Stimulated activated CD8-positive, alpha-beta memory T cell treated with anti-CD3 and anti-CD28 coated beads, Interleukin-15, amount 100 ng/mL, for 4 hours (primary cell): ENCODE data around the gene PIH1D1.
"Not testable (repeated sequence)": the region's sequence is repeated elsewhere in the genome, so short reads cannot be mapped to it uniquely, and the experiment has no call there.

Source experiments
- DNase-seq, 2 donors: peaks; one replicate each; pipeline ENCODE4 v3.0.0-alpha.2; 2020; ENCODE audit warnings: low read depth in 2 of 2

PIH1D1 gene

DNA sequence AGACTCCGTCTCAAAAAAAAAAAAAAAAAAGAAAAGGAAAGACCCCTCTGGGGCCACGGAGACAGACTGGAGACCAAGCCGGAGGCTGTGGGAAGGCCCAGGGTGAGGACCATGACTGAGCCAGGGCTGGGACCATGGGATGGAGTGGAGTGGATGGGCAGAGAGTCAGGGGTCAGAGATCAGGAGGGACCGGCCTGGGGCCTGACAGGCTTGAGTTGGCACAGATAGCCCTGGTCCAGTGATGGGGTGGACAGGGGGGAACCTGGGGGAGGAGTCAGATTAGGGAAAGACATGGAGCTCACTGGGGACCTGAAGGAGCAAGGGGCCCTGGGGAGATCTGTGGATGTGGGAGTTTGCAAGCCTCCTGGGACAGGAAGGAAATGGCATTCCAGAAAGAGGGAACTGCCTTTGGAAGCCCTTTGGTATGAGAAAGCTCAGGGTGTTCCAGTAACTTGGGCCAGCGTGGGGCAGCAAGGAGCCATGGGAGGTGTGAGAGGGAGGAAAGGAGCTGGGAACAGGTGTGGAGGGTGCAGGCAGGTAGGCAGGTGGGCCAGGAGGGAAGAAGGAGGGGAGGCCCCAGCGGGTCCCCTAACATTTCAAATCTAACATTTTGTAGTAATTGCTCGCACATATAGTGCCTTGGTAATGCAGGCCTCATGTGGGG, 29.5 kb upstream of the PIH1D1 start:
- no peak for DNase-seq

DNA sequence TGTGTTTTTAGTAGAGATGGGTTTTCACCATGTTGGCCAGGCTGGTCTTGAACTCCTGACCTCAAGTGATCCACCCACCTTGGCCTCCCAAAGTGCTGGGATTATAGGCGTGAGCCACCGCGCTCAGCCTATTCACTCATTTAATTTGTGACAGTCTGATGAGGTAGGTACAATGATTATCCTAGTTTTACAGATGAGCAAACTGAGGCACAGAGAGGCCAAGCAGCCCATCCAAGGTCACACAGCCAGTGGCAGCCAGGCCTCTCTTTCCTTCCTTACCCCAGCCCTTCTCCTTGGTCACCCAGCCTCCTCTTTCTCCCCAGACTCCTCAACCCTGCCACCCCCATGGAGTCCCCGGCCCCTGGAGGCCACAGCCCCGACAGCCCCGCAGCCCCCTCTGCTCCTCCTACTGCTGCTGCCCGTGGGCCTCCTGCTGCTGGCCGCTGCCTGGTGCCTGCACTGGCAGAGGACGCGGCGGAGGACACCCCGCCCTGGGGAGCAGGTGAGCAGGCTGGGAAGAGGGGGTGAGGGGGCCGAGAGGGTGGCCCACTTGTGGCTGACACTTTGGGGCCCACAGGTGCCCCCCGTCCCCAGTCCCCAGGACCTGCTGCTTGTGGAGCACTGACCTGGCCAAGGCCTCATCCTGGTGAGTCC, 28.5 kb upstream of the PIH1D1 start:
- DNase-seq, result no peak

- no peak for DNase-seq
Measured at GRCh38 chr19:49475995-49476880, 24.6 kb upstream of the PIH1D1 start.

- no peak for DNase-seq
Measured at GRCh38 chr19:49475191-49475917, 23.7 kb upstream of the PIH1D1 start.

- DNase-seq, result no peak
Measured at GRCh38 chr19:49474542-49474924, 22.9 kb upstream of the PIH1D1 start.

- DNase-seq, result peak; percentile 83 to 88
Measured at GRCh38 chr19:49473868-49474541, 22.4 kb upstream of the PIH1D1 start, which contains the start of gene FLT3LG. Gene FLT3LG, plus strand, starts transcription at chr19:49474215. Its CDS starts 425 bp downstream, at chr19:49474640.

- not testable (repeated sequence) for DNase-seq
Measured at GRCh38 chr19:49473501-49473867, 21.9 kb upstream of the PIH1D1 start.

- no peak for DNase-seq
Measured at GRCh38 chr19:49472936-49473335, 21.3 kb upstream of the PIH1D1 start.

GRCh38 chr19:49470615-49470978, 19.0 kb upstream of the PIH1D1 start:
- no peak for DNase-seq

- peak; percentile 60 to 68 for DNase-seq
Measured at GRCh38 chr19:49469828-49470614, 18.4 kb upstream of the PIH1D1 start.

DNA sequence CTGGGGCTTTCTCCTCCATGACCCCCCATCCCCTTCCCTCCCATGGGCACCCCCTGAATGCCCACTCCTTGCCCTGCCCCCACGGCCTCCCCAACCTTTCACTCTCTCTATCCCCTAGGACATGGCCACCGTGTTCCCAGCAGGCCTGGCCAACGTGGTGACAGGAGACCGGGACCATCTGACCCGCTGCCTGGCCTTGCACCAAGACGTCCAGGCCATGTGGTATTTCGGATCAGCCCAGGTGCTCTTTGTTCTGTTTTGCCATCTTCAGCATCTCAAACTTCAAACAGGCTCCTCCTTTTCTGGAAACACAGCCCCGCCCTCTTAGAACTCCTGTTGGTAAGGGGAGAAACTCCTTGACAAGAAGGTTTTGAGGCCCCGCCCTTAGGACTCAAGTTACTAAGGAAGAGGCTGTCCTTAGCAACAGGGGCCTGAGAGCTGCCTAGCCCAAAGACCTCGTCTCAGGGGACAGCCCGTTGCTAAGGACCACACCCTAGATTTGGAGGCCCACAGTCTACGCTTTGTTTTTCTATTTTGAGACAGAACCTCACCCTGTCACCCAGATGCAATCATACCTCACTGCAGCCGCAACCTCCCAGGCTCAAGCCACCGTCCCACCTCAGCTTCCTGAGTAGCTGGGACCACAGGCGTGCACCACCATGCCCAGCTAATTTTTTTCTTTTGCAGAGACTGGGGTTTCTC, 17.3 kb upstream of the PIH1D1 start:
- peak; percentile 50 to 54 for DNase-seq

DNA sequence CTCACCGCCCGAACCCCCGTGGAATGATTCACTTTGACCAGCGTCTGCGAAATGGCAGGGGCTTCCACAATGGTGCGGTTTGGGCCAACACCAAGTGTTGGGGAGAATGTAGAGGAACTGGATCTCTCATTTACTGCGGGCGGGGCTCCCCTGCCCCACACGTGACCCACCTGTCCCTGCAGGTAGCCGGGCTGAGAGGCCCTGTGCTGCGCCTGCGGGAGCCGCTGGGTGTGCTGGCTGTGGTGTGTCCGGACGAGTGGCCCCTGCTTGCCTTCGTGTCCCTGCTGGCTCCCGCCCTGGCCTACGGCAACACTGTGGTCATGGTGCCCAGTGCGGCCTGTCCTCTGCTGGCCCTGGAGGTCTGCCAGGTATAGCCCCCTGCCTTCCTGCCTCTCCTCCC, 16.6 kb upstream of the PIH1D1 start:
- no peak for DNase-seq

GRCh38 chr19:49465371-49465770, 13.8 kb upstream of the PIH1D1 start:
- no peak for DNase-seq

GRCh38 chr19:49463960-49464740, 12.5 kb upstream of the PIH1D1 start:
- no peak for DNase-seq

- DNase-seq, result no peak
Measured at GRCh38 chr19:49462492-49462891, 10.9 kb upstream of the PIH1D1 start.

DNA sequence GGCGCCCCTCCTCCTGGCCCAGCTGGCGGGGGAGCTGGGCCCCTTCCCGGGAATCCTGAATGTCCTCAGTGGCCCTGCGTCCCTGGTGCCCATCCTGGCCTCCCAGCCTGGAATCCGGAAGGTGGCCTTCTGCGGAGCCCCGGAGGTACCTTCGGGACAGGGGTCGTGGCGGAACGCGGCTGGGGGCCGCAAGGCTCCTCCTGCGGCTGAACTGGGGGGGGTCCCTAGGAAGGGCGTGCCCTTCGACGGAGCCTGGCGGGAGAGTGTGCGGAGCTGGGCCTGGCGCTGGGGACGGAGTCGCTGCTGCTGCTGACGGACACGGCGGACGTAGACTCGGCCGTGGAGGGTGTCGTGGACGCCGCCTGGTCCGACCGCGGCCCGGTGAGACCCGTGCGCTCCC, 10.0 kb upstream of the PIH1D1 start:
- no peak for DNase-seq

DNA sequence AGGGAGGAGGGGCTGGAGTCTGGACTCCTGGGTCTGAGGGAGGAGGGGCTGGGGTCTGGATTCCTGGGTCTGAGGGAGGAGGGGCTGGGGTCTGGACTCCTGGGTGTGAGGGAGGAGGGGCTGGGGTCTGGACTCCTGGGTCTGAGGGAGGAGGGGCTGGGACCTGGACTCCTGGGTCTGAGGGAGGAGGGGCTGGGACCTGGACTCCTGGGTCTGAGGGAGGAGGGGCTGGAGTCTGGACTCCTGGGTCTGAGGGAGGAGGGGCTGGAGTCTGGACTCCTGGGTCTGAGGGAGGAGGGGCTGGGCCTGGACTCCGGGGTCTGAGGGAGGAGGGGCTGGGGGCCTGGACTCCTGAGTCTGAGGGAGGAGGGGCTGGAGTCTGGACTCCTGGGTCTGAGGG, 9.5 kb upstream of the PIH1D1 start:
- not testable (repeated sequence) for DNase-seq

- DNase-seq, result no peak
Measured at GRCh38 chr19:49459388-49459787, 7.8 kb upstream of the PIH1D1 start.

GRCh38 chr19:49458567-49458903, 6.9 kb upstream of the PIH1D1 start:
- no peak for DNase-seq
